Endothelial cell of umbilical vein (primary cell): ENCODE data around the gene VGLL4. TPM values are rescaled to one million over a fixed set of nuclear protein-coding genes. Genes with fewer than 3 reads are reported as not detected.

Experiments
- BruUV-seq: library from RNA; stranded (reverse); fragments of 400-500 nt; replicated peaks from 2 replicates; lab custom pipeline; 2021; lab: Mats Ljungman, UMichigan
- CTCF ChIA-PET: fragments of 300-600, 350-600 bp; sonication (Branson Sonifier 250); formaldehyde crosslinking; loops from one replicate; lab custom pipeline; 2021; ENCODE audit warnings: antibody characterized with exemption, inconsistent platforms; lab: Charles Lee
- POLR2A ChIA-PET: fragments of 300-600, 350-600 bp; sonication (Branson Sonifier 250); formaldehyde crosslinking; loops from one replicate; lab custom pipeline; 2021; ENCODE audit warnings: antibody characterized with exemption, inconsistent platforms; lab: Charles Lee
- DNase-seq: peaks from one replicate; pipeline ENCODE4 v3.0.0-alpha.2; 2011; ENCODE audit warnings: low read depth, low spot score
- FAIRE-seq: peaks from 2 replicates; lab custom pipeline; 2011; peaks lifted over from hg19 to GRCh38; lab: Jason Lieb, UNC
- H2AFZ ChIP-seq: 2 replicates; pipeline ENCODE4 v1.6.0; 2012; ENCODE audit warnings: low read depth, low read length, control low read depth, inconsistent platforms
- H3K27ac ChIP-seq: 2 replicates; pipeline ENCODE4 v1.5.1; 2011; ENCODE audit warnings: low read depth, mild to moderate bottlenecking, control low read depth, low read length, moderate library complexity; ENCODE audit not compliant: insufficient read depth
- H3K27me3 ChIP-seq, 2 experiments: 2 replicates each; pipeline versions ENCODE4 v1.6.0 to v1.6.1; 2011; ENCODE audit warnings: low read length in 2 of 2, mixed read lengths in 1 of 2; ENCODE audit not compliant: control insufficient read depth in 2 of 2, insufficient read depth in 2 of 2
- H3K36me3 ChIP-seq, 2 experiments: 2 replicates in 1 of 2; 3 replicates in 1 of 2; pipeline ENCODE4 v1.5.1; 2011; ENCODE audit warnings: low read length in 2 of 2, mild to moderate bottlenecking in 1 of 2, moderate library complexity in 1 of 2; ENCODE audit not compliant: control insufficient read depth in 2 of 2, insufficient read depth in 2 of 2; ENCODE audit errors: extremely low read depth in 1 of 2
- H3K4me1 ChIP-seq: 3 replicates; pipeline ENCODE4 v1.5.1; 2011; ENCODE audit warnings: mild to moderate bottlenecking, low read length; ENCODE audit not compliant: control insufficient read depth, insufficient read depth; ENCODE audit errors: extremely low read depth
- H3K4me2 ChIP-seq: 2 replicates; pipeline ENCODE4 v1.6.1; 2011; ENCODE audit warnings: low read length, control low read depth, mixed read lengths; ENCODE audit not compliant: insufficient read depth
- H3K4me3 ChIP-seq, 3 experiments: fragments of 200-600 bp in 1 of 3; sonication (generic), shearing (Covaris generic) in 1 of 3; replicated peaks in 1 of 3; 2 replicates each; pipeline ENCODE4 v1.5.1; 2011 to 2016; ENCODE audit warnings: control low read depth in 3 of 3, low read length in 3 of 3, mild to moderate bottlenecking in 2 of 3, inconsistent platforms in 1 of 3, low read depth in 1 of 3, moderate library complexity in 1 of 3; ENCODE audit not compliant: insufficient read depth in 1 of 3
- H3K79me2 ChIP-seq: 2 replicates; pipeline ENCODE4 v1.6.0; 2012; ENCODE audit warnings: low read length, inconsistent platforms; ENCODE audit not compliant: control insufficient read depth, insufficient read depth
- H3K9ac ChIP-seq: replicated peaks from 2 replicates; pipeline ENCODE3; 2011; ENCODE audit warnings: low read length, control low read depth; ENCODE audit not compliant: insufficient read depth; ENCODE audit errors: extremely low read depth
- H3K9me1 ChIP-seq: replicated peaks from 3 replicates; pipeline ENCODE4 v1.6.0; 2011; ENCODE audit warnings: mild to moderate bottlenecking, low read length; ENCODE audit not compliant: control insufficient read depth, insufficient read depth; ENCODE audit errors: extremely low read depth
- H3K9me3 ChIP-seq: replicated peaks from 2 replicates; pipeline ENCODE4 v1.5.1; 2012; ENCODE audit warnings: low read length, inconsistent platforms; ENCODE audit not compliant: control insufficient read depth, insufficient read depth
- H4K20me1 ChIP-seq: replicated peaks from 2 replicates; pipeline ENCODE3; 2011; ENCODE audit warnings: mild to moderate bottlenecking, low read length; ENCODE audit not compliant: control insufficient read depth, insufficient read depth; ENCODE audit errors: extremely low read depth
- EZH2 ChIP-seq: IDR thresholded peaks from 2 replicates; pipeline ENCODE4 v1.6.1; 2012; ENCODE audit warnings: borderline replicate concordance, low read depth, mild to moderate bottlenecking, moderate library complexity, low read length, inconsistent platforms; ENCODE audit not compliant: severe bottlenecking
- FOS ChIP-seq: IDR thresholded peaks from 2 replicates; pipeline ENCODE4 v1.6.1; 2011; ENCODE audit warnings: mild to moderate bottlenecking, low read length, moderate library complexity, borderline replicate concordance; ENCODE audit not compliant: insufficient read depth
- GATA2 ChIP-seq: IDR thresholded peaks from 2 replicates; pipeline ENCODE4 v1.7.0; 2011; ENCODE audit warnings: low read depth, mild to moderate bottlenecking, moderate library complexity, mixed read lengths, low read length; ENCODE audit not compliant: insufficient read length, insufficient read depth
- JUN ChIP-seq: IDR thresholded peaks from 2 replicates; pipeline ENCODE4 v1.6.1; 2011; ENCODE audit warnings: borderline replicate concordance, low read depth; ENCODE audit not compliant: insufficient read length, insufficient read depth
- MYC ChIP-seq: IDR thresholded peaks from one replicate; pipeline ENCODE4 v1.6.1; 2011; ENCODE audit warnings: mild to moderate bottlenecking, low read depth, low read length
- POLR2A ChIP-seq: IDR thresholded peaks from 2 replicates; pipeline ENCODE4 v1.6.1; 2012; ENCODE audit warnings: low read depth, mild to moderate bottlenecking, control low read depth, low read length
- POLR2AphosphoS5 ChIP-seq: IDR thresholded peaks from 2 replicates; pipeline ENCODE4 v1.6.1; 2012; ENCODE audit warnings: low read depth, mild to moderate bottlenecking, control low read depth, low read length, moderate library complexity; ENCODE audit not compliant: insufficient read depth
- dilution Hi-C: fragments of 300-500 bp; cut with MboI; formaldehyde crosslinking; loops from one replicate; pipeline ENCODE4 v1.15.0; 2019; ENCODE audit warnings: low sequenced_read_pairs; ENCODE audit not compliant: extremely low pct_ligation_motif_present
- intact Hi-C: fragments of 100-400 bp; cut with micrococcal nuclease; formaldehyde crosslinking; loops from one replicate; pipeline ENCODE4 v1.10.0; 2022
- polyA plus RNA-seq, 4 experiments: library from polyadenylated mRNA; depleted of rRNA in 3 of 4; stranded (reverse) in 3 of 4; unstranded in 1 of 4; fragments of >200 nt; gene quantifications; 2 replicates each; pipeline versions ENCODE4 v1.2.1 to v1.2.3, GENCODE V29; 2011 to 2012; ENCODE audit warnings: missing spikeins in 1 of 4
- total RNA-seq: library from RNA; stranded (reverse); gene quantifications from 2 replicates; pipeline ENCODE4 v1.2.3, GENCODE V29; 2021
- TF ChIP-seq, protein P1 (sequence below): IDR thresholded peaks from 2 replicates; pipeline ENCODE4 v1.6.1; 2011; ENCODE audit not compliant: insufficient read depth, insufficient read length
- TF ChIP-seq, protein P2 (sequence below), 2 donors: IDR thresholded peaks; 1 replicate in 1 of 2; 2 replicates in 1 of 2; pipeline ENCODE4 v1.5.1; 2011; ENCODE audit warnings: low read length in 2 of 2, mild to moderate bottlenecking in 2 of 2, moderate library complexity in 2 of 2, control low read depth in 1 of 2, inconsistent platforms in 1 of 2, low read depth in 1 of 2; ENCODE audit not compliant: insufficient read depth in 1 of 2; ENCODE audit errors: extremely low read depth in 1 of 2

VGLL4 gene
- total and polyA plus RNA-seq, 2 donors (not counting 3 experiments of a cell fraction or from before 2014, with no cell fraction given): 67.0 to 78.9 TPM

DNA sequence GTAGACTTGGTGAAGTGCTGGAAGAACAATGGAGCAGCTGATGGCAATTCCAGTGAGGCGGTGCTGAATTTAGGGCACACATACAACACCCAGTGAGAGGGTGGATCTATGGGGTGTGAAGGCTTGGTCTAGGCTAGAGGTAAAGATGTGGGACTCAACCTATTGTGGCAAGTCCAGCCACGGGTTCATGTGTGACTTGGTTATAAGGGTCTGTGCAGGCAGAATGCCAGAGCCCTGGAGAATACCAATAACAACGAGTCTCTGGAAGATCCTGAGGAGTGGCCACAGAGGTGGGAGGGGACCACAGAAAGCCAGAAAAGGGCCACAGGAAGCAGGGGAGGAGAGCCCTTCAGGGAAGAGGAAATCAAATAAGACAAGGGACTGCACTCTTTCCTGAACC lies 55.0 kb downstream of the VGLL4 start:
- Histone ChIP-seq H3K4me3 (no peak overlapping the region), H3K79me2 (peaks cover 100% of the 10 kb centered on the region), H4K20me1 (peaks cover 9% of the 10 kb centered on the region), H2AFZ (no peak overlapping the region), H3K9me3 (no peaks in the 10 kb centered on the region), H3K27ac (no peak overlapping the region), H3K9ac (no peak overlapping the region), H3K36me3 (peaks cover 2 to 5% of the 10 kb centered on the region in 2 experiments), H3K4me2 (no peak overlapping the region), H3K9me1 (no peaks in the 10 kb centered on the region), H3K4me1 (peaks cover 35% of the 10 kb centered on the region), H3K27me3 (no peaks in the 10 kb centered on the region)
- FAIRE-seq (no peak), DNase-seq (no peak)
- TF ChIP-seq POLR2A (no peak), EZH2 (no peak), POLR2AphosphoS5 (no peak), FOS (no peak), MYC (no peak), GATA2 (no peak), JUN (no peak)
- TF ChIP-seq, protein P1, sequence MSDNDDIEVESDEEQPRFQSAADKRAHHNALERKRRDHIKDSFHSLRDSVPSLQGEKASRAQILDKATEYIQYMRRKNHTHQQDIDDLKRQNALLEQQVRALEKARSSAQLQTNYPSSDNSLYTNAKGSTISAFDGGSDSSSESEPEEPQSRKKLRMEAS: no peak
- TF ChIP-seq, protein P2, sequence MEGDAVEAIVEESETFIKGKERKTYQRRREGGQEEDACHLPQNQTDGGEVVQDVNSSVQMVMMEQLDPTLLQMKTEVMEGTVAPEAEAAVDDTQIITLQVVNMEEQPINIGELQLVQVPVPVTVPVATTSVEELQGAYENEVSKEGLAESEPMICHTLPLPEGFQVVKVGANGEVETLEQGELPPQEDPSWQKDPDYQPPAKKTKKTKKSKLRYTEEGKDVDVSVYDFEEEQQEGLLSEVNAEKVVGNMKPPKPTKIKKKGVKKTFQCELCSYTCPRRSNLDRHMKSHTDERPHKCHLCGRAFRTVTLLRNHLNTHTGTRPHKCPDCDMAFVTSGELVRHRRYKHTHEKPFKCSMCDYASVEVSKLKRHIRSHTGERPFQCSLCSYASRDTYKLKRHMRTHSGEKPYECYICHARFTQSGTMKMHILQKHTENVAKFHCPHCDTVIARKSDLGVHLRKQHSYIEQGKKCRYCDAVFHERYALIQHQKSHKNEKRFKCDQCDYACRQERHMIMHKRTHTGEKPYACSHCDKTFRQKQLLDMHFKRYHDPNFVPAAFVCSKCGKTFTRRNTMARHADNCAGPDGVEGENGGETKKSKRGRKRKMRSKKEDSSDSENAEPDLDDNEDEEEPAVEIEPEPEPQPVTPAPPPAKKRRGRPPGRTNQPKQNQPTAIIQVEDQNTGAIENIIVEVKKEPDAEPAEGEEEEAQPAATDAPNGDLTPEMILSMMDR (IDR thresholded peaks at IDR 0.05; ENCODE audit: extremely low read depth in 1 of 2, insufficient read depth in 1 of 2, low read depth in 1 of 2, low read length in 2 of 2): no peak
- CTCF ChIA-PET: no interaction called here
- intact Hi-C loops (no loop called here), dilution Hi-C loops (no loop called here)
- no TSS peak for BruUV-seq
- POLR2A ChIA-PET: no interaction called here
